ENCODE data around the gene TCEAL8.
"Not testable (repeated sequence)": the region's sequence is repeated elsewhere in the genome, so short reads cannot be mapped to it uniquely, and the experiment has no call there.

- TF ChIP-seq CTCF, POLR2A (IDR thresholded peaks at IDR 0.05): not testable (repeated sequence)
These were observed 19.3 kb downstream of the TCEAL8 start for GRCh38 chrX:103235608-103236007.
